Suprapubic skin (tissue), 3 donors: ENCODE data around the gene NET1.
"Not testable (repeated sequence)": the region's sequence is repeated elsewhere in the genome, so short reads cannot be mapped to it uniquely, and the experiment has no call there.

Experiments used
- EP300 ChIP-seq: sonication (generic); formaldehyde crosslinking; IDR thresholded peaks from one replicate; pipeline ENCODE4 v1.6.1; 2017; ENCODE audit warnings: antibody characterized with exemption
- POLR2A ChIP-seq, 2 donors: fragments of 450-650 bp; IDR thresholded peaks; one replicate each; pipeline ENCODE4 v1.6.1; 2017; ENCODE audit warnings: antibody characterized with exemption in 2 of 2, mild to moderate bottlenecking in 2 of 2, moderate library complexity in 2 of 2
- TF ChIP-seq, protein P1 (sequence below), 2 donors: fragments of 200-600 bp in 1 of 2; fragments of 450-650 bp in 1 of 2; sonication (generic) in 1 of 2; IDR thresholded peaks; one replicate each; pipeline ENCODE4 v1.5.1; 2016 to 2019; ENCODE audit warnings: antibody characterized with exemption in 2 of 2, mild to moderate bottlenecking in 1 of 2, moderate library complexity in 1 of 2

- not testable (repeated sequence) for TF ChIP-seq POLR2A (IDR thresholded peaks at IDR 0.05); EP300
- TF ChIP-seq, protein P1, sequence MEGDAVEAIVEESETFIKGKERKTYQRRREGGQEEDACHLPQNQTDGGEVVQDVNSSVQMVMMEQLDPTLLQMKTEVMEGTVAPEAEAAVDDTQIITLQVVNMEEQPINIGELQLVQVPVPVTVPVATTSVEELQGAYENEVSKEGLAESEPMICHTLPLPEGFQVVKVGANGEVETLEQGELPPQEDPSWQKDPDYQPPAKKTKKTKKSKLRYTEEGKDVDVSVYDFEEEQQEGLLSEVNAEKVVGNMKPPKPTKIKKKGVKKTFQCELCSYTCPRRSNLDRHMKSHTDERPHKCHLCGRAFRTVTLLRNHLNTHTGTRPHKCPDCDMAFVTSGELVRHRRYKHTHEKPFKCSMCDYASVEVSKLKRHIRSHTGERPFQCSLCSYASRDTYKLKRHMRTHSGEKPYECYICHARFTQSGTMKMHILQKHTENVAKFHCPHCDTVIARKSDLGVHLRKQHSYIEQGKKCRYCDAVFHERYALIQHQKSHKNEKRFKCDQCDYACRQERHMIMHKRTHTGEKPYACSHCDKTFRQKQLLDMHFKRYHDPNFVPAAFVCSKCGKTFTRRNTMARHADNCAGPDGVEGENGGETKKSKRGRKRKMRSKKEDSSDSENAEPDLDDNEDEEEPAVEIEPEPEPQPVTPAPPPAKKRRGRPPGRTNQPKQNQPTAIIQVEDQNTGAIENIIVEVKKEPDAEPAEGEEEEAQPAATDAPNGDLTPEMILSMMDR (IDR thresholded peaks at IDR 0.05) = not testable (repeated sequence)
These were observed 32.0 kb upstream of the NET1 start for GRCh38 chr10:5380395-5380794.
